Inferior parietal cortex (tissue), 1 donor: Measurements from ENCODE around the gene EMP2.
A peak's percentile ranks its signal among the peaks of the same experiment; 100 is the strongest.

Experiments
- DNase-seq: peaks from one replicate; pipeline ENCODE4 v3.0.0-alpha.2; 2016; ENCODE audit errors: extremely low spot score

Gene EMP2

DNA sequence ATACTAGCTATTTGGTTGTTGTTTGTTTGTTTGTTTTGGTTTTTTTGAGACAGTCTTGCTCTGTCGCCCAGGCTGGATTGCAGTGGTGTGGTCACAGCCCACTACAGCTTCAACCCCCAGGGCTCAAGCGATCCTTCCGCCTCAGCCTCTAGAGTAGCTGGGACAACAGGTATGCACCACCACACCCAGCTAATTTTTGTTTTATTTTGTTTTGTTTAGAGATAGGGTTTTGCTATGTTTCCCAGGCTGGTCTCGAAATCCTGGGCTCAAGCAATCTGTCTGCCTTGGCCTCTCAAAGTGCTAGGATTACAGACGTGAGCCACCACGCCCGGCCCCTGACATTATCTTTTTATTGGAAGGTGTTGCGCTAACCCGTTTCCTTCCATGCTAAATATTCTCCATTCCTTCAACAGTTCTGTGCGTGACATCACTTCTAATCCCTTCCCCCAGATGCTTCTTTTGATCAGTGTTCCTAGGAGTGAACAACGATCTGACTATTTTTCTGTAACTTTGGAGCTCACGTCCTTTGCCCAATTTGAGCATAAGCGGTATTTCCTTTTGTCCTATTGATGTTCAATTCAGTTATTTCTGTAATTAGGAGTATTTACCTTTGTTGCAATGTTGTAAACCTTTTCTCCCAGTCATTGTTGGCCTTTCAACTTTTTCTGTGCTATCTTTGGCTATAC lies 30.2 kb upstream of the EMP2 start:
- no peak for DNase-seq

GRCh38 chr16:10609402-10609774 lies 29.0 kb upstream of the EMP2 start:
- no peak for DNase-seq

- DNase-seq, result peak; percentile 24
Observed at GRCh38 chr16:10608687-10609401, 28.4 kb upstream of the EMP2 start.

DNA sequence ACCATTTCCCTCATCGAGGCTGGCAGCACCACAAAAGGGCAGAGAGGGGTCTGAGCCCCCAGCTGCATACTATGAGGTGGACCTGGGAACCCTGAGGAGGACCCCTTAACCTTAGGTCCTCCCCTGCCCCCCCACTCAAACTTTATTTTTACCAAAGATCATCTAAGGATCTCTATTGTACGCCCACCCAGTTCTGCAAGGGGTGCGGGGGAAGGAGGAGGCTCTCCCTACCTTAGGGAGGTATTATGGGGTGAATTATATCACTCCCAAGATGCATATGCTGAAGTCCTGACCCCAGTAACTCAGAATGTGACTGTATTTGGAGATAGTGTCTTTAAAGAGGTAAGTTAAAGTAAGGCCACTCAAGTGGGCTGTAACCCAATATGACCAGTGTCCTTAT lies 26.8 kb upstream of the EMP2 start:
- DNase-seq, result no peak

DNA sequence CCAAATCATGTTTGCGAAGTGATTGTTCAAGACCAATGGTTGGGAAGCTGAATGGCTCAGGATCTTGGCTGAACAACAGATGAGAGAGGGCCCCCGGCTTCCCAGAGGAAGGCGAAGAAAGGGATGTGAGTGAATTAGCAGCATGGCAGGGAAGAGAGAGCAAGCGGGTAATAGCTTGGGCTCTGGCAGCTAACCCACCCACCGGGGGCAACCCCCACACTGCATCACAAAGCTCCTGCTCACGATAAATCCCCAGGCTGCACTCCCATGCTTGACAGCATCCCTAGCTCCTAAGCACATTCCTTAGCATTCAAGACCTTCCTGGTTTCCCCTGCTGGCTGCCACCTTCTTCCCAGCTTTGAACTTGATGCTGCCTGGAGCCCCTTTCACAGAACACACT lies 26.2 kb upstream of the EMP2 start:
- DNase-seq, result no peak

- no peak for DNase-seq
Observed at GRCh38 chr16:10605636-10606035, 25.2 kb upstream of the EMP2 start.

DNA sequence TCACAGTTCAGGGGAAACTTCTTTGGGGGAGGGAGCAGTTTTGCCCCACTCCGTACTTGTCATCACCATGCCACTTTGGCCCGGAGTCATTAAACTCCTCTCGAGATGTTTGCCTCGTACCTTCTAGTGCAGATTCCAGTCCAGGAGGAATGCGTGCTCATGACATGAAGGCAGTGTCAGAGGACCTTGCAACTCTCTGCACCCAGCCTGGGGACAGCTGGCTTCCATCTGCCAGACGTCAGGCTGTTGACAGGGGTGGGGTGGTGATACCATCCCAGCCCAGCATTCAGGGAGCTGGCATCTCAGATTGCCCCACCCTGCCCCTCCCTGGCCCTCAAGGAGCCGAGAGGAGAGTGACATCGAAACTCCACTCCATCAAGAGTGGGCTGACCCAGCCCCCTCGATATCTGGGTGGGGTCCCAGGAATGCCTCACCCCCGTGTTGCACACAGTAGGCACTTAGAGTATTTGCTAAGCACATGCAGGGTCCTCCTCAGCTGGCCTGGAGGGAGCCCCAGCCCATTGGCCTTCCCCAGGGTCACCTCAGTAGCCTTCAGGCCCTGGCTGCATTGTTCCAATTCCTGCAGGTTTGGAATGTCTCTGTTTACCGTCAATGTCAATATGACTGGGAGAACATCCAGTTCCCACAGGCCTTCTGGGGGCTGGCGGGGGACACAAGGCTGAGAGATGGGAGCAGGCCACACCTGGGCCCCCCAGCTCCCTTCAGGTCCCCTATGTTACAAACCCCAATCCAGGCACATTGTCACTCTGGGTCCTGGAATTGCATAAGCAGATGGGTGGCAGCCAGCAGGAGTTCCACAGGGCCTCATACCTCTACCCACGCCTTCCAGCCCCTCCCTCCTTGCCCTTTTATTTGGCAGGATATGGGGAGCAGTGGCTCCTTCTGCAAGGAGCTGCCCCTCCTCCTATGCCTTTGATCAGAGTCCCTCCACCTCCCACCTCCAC lies 21.3 kb upstream of the EMP2 start:
- DNase-seq, result no peak

DNA sequence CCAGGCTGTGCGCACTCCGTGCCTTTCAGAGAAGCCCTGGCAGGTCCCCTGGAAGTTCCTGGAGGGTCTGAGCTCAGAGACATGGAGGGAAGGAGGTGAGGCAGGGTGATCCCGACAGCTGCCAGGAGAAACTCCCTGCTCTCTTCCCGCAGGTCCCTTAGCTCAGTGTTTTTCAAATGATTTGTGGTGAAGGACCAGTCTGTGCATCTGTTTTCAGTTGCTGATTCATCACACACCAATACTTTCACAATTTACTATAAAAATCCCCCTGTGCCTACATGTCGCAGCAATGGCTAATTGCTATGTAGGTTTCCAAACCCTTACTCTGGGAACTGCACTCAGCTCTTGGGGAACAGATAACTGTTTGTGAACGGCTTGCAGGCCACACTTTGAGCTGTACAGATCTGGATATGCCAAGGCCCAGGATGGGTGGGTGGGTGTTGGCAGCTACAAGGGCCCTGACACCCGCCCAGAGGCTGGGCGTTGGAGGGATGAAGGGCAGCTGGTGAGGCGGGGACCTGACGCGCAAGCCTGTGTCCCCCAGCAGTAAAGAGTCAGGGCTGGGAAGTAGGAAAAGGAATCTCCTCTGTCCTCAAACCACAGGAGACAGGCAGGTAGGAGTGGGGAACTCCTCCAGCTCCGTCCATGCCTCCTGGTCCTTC lies 20.5 kb upstream of the EMP2 start:
- DNase-seq, result no peak

DNA sequence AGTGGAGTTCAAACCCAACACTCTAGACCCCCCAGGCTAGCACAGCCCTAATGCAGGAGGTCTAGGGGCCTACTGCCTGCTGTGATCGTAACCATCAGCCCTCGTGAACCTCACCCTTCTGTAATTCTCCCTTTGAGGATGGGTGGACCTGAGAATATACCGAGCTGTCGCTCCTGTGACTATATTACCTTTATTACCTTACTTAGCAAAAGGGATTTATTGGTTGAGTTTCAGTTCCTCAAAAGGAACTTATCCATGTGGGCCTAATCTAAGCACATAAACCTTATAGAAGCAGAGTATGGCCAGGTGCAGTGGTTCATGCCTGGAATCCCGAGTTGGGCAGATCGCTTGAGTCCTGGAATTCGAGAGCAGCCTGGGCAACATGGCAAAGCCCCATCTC lies 19.2 kb upstream of the EMP2 start:
- no peak for DNase-seq

DNA sequence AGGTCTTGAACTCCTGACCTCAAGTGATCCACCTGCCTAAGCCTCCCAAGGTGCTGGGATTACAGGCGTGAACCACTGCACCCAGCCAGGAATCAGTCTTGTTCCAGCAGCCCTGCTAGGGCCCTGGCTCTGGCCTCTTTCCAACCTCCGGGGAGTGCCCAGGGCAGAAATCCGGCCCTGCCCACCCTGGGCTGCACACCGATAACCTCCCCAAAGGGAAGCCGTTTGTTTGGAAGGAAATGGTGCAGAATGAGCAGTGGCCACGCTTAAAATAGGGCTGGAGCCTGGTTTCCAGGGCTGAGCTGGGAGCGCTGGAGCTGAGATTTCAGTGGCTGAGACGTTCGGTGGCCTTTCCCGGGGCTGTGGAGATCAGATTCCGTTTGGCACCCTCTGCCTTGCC lies 17.8 kb upstream of the EMP2 start:
- no peak for DNase-seq

GRCh38 chr16:10597187-10597601 lies 16.8 kb upstream of the EMP2 start:
- no peak for DNase-seq

DNA sequence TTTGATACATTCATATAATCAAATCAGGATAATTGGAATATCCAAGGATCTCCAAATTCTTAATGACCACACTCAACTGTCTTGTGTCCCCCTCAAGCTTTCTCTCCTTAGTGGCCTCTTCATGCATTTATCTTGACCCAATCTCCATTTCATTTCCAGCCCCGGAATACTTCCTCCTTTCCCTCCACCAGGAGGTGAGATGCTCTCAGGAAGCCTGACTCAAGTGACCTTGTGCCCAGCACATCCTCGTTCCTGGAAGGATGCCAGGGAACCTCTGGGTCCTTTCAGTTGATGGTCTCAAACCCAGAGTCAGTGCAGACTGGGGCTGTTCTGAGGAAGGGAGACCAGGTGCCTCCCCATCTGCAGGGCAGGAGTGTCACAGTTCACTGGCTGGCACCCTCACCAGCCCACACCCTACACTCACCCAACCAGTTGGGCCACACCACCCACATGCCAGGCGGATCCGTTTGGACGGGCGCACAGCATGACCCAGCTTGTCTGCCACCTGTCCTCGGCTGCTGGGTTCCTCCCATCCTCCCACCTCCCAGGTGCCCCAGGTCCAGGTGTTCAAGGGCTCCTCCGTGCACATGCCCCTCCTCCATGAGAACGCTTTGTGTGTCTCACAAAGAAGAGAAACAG lies 14.0 kb upstream of the EMP2 start:
- no peak for DNase-seq

GRCh38 chr16:10592611-10593010 lies 12.2 kb upstream of the EMP2 start:
- no peak for DNase-seq

- no peak for DNase-seq
Observed at GRCh38 chr16:10590342-10590741, 9.9 kb upstream of the EMP2 start.

GRCh38 chr16:10589109-10589508 lies 8.7 kb upstream of the EMP2 start:
- no peak for DNase-seq

GRCh38 chr16:10587622-10588021 lies 7.2 kb upstream of the EMP2 start:
- DNase-seq, result no peak

GRCh38 chr16:10584981-10585438 lies 4.6 kb upstream of the EMP2 start:
- DNase-seq, result no peak

- no peak for DNase-seq
Observed at GRCh38 chr16:10583269-10583668, 2.9 kb upstream of the EMP2 start.

DNA sequence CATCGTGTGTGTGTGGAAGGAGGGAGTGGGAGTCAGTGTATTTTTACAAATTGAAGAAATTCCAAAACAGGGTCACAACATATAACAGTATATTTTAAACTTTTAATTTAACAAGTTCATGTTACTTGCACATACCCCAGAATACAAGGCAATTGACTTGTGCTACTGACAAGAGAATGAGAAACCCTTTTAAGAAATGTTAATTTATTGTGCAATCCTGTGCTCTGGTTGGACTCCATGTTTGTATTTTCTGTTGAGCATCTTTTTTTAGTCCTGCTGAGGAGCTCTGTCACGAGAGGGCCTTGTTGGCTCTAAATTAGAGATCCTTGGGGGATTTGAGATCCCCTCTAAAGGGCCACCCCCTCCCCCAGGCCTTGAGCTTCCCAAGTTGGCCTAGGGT lies 1.1 kb upstream of the EMP2 start:
- DNase-seq, result no peak

DNA sequence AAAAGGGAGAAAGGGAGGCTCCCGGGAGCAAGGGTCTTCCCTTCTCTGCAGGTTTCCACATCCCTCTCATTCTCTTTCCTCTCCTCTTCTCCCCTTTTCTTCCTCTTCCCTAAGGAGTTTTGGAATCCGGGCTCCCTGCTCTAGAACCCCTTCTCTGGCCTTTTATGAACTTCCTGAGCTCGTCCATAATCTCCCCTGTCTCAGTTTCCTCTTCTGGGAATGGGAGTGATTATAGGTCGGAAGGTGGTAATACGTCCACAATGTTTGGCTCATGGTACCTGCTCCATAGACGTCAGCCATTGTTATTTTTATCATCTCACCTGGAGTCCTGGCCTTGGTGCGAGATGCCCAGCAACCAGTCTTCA lies 467 bp upstream of the EMP2 start:
- DNase-seq, result no peak

DNA sequence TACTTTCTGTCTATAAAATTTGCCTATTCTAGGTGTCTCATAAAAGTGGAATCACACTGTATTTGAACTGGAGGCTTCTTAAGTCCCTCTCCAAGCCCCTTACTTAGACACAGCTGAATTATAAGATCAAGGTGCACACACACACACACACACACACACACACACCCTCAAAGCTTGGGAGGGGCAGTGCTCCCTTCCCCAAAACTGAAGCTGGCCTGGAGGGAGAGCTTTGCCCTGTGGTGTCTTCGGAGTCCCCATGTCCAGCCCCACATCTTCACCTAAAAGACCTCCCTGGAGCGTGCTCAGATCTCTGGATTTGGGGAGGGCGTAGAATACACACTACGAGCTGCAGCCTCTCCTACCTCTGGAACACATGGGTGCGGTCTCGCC lies 828 bp downstream of the EMP2 start:
- DNase-seq, result no peak
